Karpas-422 (cell line): ENCODE data around the gene NPFF. TPM values are rescaled to one million over a fixed set of nuclear protein-coding genes. Genes with fewer than 3 reads are reported as not detected.

Source experiments
- DNase-seq: peaks from one replicate; pipeline ENCODE4 v3.0.0-alpha.2; 2015
- H2AFZ ChIP-seq: fragments of 200-600 bp; sonication (generic); 2 replicates; pipeline ENCODE4 v1.6.1; 2014; ENCODE audit warnings: antibody characterized with exemption, low read length, mixed read lengths
- H3K27ac ChIP-seq: fragments of 200-600 bp; sonication (generic); 2 replicates; pipeline ENCODE4 v1.5.1; 2014; ENCODE audit warnings: mild to moderate bottlenecking, low read length, moderate library complexity
- H3K27me3 ChIP-seq: fragments of 200-600 bp; sonication (generic); 2 replicates; pipeline ENCODE4 v1.6.1; 2014; ENCODE audit warnings: low read length, mixed read lengths
- H3K36me3 ChIP-seq: fragments of 200-600 bp; sonication (generic); 2 replicates; pipeline ENCODE4 v1.6.1; 2014; ENCODE audit warnings: low read length, mixed read lengths; ENCODE audit not compliant: insufficient read depth
- H3K4me1 ChIP-seq: fragments of 200-600 bp; sonication (generic); 2 replicates; pipeline ENCODE4 v1.6.1; 2014; ENCODE audit warnings: mild to moderate bottlenecking, low read length, mixed read lengths
- H3K4me2 ChIP-seq: fragments of 200-600 bp; sonication (generic); 2 replicates; pipeline ENCODE4 v1.6.1; 2014; ENCODE audit warnings: low read length, low read depth, mild to moderate bottlenecking; ENCODE audit not compliant: poor library complexity, severe bottlenecking
- H3K4me3 ChIP-seq: fragments of 200-600 bp; sonication (generic); 2 replicates; pipeline ENCODE4 v1.5.1; 2014; ENCODE audit warnings: mild to moderate bottlenecking, antibody characterized with exemption, low read length, mixed read lengths
- H3K79me2 ChIP-seq: fragments of 200-600 bp; sonication (generic); 2 replicates; pipeline ENCODE4 v1.6.1; 2014; ENCODE audit warnings: mild to moderate bottlenecking, low read length, mixed read lengths
- H3K9ac ChIP-seq: fragments of 200-600 bp; sonication (generic); 2 replicates; pipeline ENCODE4 v1.6.0; 2014; ENCODE audit warnings: low read length
- H3K9me2 ChIP-seq: fragments of 200-600 bp; sonication (generic), shearing (Covaris generic); replicated peaks from 2 replicates; pipeline ENCODE4 v1.6.0; 2014; ENCODE audit warnings: mild to moderate bottlenecking, low read length, moderate library complexity; ENCODE audit not compliant: insufficient read depth
- H3K9me3 ChIP-seq: fragments of 300-700, 200-600 bp; sonication (generic); 2 replicates; pipeline ENCODE4 v1.6.1; 2014; ENCODE audit warnings: low read length, mixed read lengths
- H4K20me1 ChIP-seq: fragments of 200-600 bp; sonication (generic); 2 replicates; pipeline ENCODE4 v1.6.1; 2014; ENCODE audit warnings: mild to moderate bottlenecking, antibody characterized with exemption, low read length, low read depth; ENCODE audit not compliant: insufficient read depth
- total RNA-seq: library from RNA; depleted of rRNA; stranded (reverse); fragments of >200 nt; shearing (Covaris generic); gene quantifications from 2 replicates; pipeline ENCODE4 v1.2.3, GENCODE V29; 2014; ENCODE audit warnings: low replicate concordance

NPFF gene
- total RNA-seq, 1 experiment from 2014 or later, result not detected

DNA sequence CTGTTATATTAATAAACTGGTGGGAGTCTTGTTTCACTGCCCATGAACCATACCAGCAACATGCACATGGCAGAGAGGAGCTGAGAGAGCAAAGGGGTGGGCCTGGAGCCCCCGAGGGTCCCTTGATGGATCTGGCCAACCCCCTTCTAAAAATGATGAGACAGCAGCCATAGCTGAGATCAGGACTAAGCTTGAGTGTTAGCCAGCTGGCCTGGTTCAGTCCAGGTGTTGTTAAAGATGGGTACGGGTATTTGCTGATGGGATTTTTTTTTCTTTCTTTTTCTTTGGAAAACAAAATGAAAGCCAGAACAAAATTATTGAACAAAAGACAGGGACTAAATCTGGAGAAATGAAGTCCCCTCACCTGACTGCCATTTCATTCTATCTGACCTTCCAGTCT is 39.4 kb downstream of the NPFF start:
- DNase-seq, result no peak
- no peak overlapping the region for H3K4me3 ChIP-seq
- H3K9ac ChIP-seq, result no peak overlapping the region
- no peak overlapping the region for H3K27ac ChIP-seq
- H3K27me3 ChIP-seq, result no peaks in the 10 kb centered on the region
- H3K4me1 ChIP-seq, result no peaks in the 10 kb centered on the region
- peaks cover 24% of the 10 kb centered on the region; the same call in 1 of the 2 replicates for H4K20me1 ChIP-seq
- H2AFZ ChIP-seq, result no peak overlapping the region
- peaks cover 60% of the 10 kb centered on the region for H3K79me2 ChIP-seq
- peaks cover 71% of the 10 kb centered on the region for H3K36me3 ChIP-seq
- H3K9me3 ChIP-seq, result no peaks in the 10 kb centered on the region
- no peaks in the 10 kb centered on the region for H3K9me2 ChIP-seq
- H3K4me2 ChIP-seq, result no peak overlapping the region

DNA sequence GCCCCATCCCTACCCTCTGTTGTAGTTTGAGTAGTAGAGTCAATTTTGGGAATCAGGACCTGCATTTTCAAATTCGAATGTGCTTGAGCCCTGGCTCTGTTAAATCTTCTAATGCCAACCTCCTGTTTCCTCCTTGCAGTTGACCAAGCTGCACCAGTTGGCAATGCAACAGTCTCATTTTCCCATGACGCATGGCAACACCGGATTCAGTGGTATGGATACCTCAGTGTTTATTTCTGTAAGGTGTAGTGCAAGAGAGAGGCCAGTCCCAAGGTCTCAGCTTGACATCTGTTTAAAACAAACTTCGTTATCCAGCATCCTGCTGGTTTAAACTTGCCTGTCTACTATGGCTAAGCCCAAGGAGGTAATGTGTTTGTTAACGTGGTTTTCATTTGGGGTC is 40.2 kb downstream of the NPFF start:
- Histone ChIP-seq H3K4me2 (no peak overlapping the region), H3K4me1 (no peaks in the 10 kb centered on the region), H3K27ac (no peak overlapping the region), H3K9me2 (no peaks in the 10 kb centered on the region), H2AFZ (no peak overlapping the region), H3K9me3 (no peaks in the 10 kb centered on the region), H3K79me2 (peaks cover 62% of the 10 kb centered on the region), H3K27me3 (no peaks in the 10 kb centered on the region), H3K4me3 (no peak overlapping the region), H3K36me3 (peaks cover 71% of the 10 kb centered on the region), H4K20me1 (peaks cover 22% of the 10 kb centered on the region; the same call in 1 of the 2 replicates), H3K9ac (no peak overlapping the region)
- no peak for DNase-seq

- Histone ChIP-seq H2AFZ (no peak overlapping the region), H3K27ac (no peak overlapping the region), H3K4me2 (no peak overlapping the region), H3K4me1 (no peaks in the 10 kb centered on the region), H3K79me2 (peaks cover 63% of the 10 kb centered on the region), H3K9me3 (no peaks in the 10 kb centered on the region), H3K9me2 (no peaks in the 10 kb centered on the region), H4K20me1 (peaks cover 23% of the 10 kb centered on the region; the same call in 1 of the 2 replicates), H3K36me3 (peaks cover 74% of the 10 kb centered on the region), H3K27me3 (no peaks in the 10 kb centered on the region), H3K4me3 (no peak overlapping the region), H3K9ac (no peak overlapping the region)
- no peak for DNase-seq
Measured at GRCh38 chr12:53466640-53467039, 40.6 kb downstream of the NPFF start.

- no peak overlapping the region for H3K4me3 ChIP-seq
- H3K36me3 ChIP-seq, result peaks cover 80% of the 10 kb centered on the region
- DNase-seq, result no peak
- H3K27ac ChIP-seq, result no peak overlapping the region
- no peaks in the 10 kb centered on the region for H3K9me2 ChIP-seq
- H2AFZ ChIP-seq, result no peak overlapping the region
- H3K27me3 ChIP-seq, result no peaks in the 10 kb centered on the region
- no peaks in the 10 kb centered on the region for H3K4me1 ChIP-seq
- no peaks in the 10 kb centered on the region for H3K9me3 ChIP-seq
- peaks cover 69% of the 10 kb centered on the region for H3K79me2 ChIP-seq
- H3K9ac ChIP-seq, result no peak overlapping the region
- no peak overlapping the region for H3K4me2 ChIP-seq
- H4K20me1 ChIP-seq, result peaks cover 29% of the 10 kb centered on the region; the same call in 1 of the 2 replicates
Measured at GRCh38 chr12:53465679-53466078, 41.6 kb downstream of the NPFF start.

- Histone ChIP-seq H3K4me2 (no peak overlapping the region), H3K36me3 (peaks cover 85% of the 10 kb centered on the region), H3K4me3 (no peak overlapping the region), H3K4me1 (no peaks in the 10 kb centered on the region), H3K9ac (no peak overlapping the region), H3K9me3 (no peaks in the 10 kb centered on the region), H3K27ac (no peak overlapping the region), H3K9me2 (no peaks in the 10 kb centered on the region), H2AFZ (no peak overlapping the region), H3K27me3 (no peaks in the 10 kb centered on the region), H3K79me2 (peaks cover 75% of the 10 kb centered on the region), H4K20me1 (peaks cover 29% of the 10 kb centered on the region; the same call in 1 of the 2 replicates)
- no peak for DNase-seq
Measured at GRCh38 chr12:53464685-53465418, 42.4 kb downstream of the NPFF start.

DNA sequence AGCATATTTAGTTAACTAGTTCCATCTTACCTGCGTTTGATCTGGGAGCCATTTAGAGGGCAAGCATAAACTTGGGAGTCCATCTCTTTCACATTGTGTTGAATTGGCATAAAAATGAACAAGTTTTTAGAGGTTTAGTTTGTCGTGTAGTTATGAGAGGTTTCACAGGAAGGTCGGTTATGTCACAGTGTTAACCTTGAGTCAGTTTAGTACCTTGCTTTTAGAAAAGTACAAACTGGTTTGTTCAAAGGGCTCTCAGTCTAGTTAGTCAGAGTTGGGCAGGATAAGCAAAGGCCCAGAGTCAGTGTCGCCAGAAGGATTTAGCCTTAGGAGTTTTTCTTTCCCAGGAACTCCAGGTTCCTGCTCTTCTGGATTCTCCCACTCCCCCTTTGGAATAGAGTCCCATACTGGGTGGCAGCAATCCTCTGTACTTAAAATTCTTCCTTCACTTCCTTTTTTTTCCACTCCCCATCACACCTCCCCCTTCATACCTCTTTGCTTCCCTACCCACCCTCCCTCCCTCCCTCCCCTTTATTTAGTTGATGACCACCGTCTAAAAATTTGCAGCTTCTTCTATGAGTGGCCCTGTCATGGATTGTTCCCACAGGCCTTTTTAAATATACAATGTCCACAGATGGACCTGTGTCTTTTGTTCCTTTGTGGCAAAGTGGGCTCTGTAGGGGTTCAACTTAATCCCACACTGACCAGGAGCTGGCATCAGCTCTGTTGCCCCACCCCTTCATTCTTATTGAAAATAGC is 43.3 kb downstream of the NPFF start:
- no peaks in the 10 kb centered on the region for H3K27me3 ChIP-seq
- no peaks in the 10 kb centered on the region for H3K9me3 ChIP-seq
- peaks cover 90% of the 10 kb centered on the region for H3K36me3 ChIP-seq
- H3K27ac ChIP-seq, result no peak overlapping the region
- H3K4me1 ChIP-seq, result no peaks in the 10 kb centered on the region
- no peak overlapping the region for H3K4me2 ChIP-seq
- H3K9ac ChIP-seq, result no peak overlapping the region
- no peaks in the 10 kb centered on the region for H3K9me2 ChIP-seq
- DNase-seq, result no peak
- H3K4me3 ChIP-seq, result no peak overlapping the region
- peaks cover 84% of the 10 kb centered on the region for H3K79me2 ChIP-seq
- no peak overlapping the region for H2AFZ ChIP-seq
- peaks cover 33% of the 10 kb centered on the region; the same call in 1 of the 2 replicates for H4K20me1 ChIP-seq

DNA sequence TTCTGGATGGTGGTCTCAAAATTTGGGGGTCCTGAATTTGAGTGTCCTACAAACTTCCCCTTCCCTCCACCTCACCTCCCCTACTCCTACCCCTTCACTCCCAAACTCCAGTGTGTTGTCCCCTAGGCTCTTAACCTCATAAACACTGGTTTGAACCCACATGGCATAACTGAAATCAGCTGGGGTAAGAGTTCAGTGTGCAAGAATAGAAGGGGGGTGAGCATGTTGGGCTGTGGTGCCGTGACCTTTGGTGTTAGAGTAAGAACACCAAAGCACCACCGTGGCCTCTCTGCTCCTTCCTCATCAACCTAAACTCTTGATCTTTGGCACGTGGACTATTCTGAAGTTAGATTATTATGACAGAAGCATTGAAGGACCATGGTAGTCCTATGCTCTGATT is 44.3 kb downstream of the NPFF start:
- Histone ChIP-seq H3K4me1 (no peaks in the 10 kb centered on the region), H3K9ac (no peak overlapping the region), H3K4me3 (no peak overlapping the region), H3K27ac (no peak overlapping the region), H3K4me2 (no peak overlapping the region), H4K20me1 (peaks cover 37% of the 10 kb centered on the region; the same call in 1 of the 2 replicates), H3K9me3 (no peaks in the 10 kb centered on the region), H3K36me3 (peaks cover 94% of the 10 kb centered on the region), H3K9me2 (no peaks in the 10 kb centered on the region), H3K79me2 (peaks cover 82% of the 10 kb centered on the region), H2AFZ (no peak overlapping the region), H3K27me3 (no peaks in the 10 kb centered on the region)
- DNase-seq, result no peak

DNA sequence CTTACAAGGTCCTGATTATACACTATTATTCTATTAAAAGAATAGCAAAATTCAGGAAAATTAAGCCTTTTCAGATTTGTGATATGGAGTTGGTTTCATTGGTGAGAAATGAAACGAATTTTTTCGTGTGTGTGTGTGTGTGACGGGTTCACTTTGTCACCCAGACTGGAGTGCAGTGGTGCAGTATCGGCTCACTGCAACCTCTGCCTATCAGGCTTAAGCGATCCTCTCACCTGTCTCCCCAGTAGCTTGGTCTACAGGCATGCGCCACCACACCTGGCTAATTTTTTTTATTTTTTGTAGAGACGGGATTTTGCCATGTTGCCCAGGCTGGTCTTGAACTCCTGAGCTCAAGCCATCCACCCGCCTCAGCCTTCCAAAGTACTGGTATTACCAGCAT is 45.7 kb downstream of the NPFF start:
- Histone ChIP-seq H4K20me1 (peaks cover 44% of the 10 kb centered on the region), H3K79me2 (peaks cover 86% of the 10 kb centered on the region), H3K36me3 (peaks cover 87% of the 10 kb centered on the region), H3K4me3 (no peak overlapping the region), H3K4me1 (no peaks in the 10 kb centered on the region), H3K4me2 (no peak overlapping the region), H3K27ac (no peak overlapping the region), H3K27me3 (no peaks in the 10 kb centered on the region), H3K9me3 (no peaks in the 10 kb centered on the region), H2AFZ (no peak overlapping the region), H3K9me2 (no peaks in the 10 kb centered on the region), H3K9ac (no peak overlapping the region)
- no peak for DNase-seq
